Testis (tissue), 2 donors: Measurements from ENCODE around the gene PTPRN2.

Experiments
- POLR2A ChIP-seq: fragments of 450-650 bp; IDR thresholded peaks from one replicate; pipeline ENCODE4 v1.6.1; 2017; ENCODE audit warnings: antibody characterized with exemption, mild to moderate bottlenecking, moderate library complexity
- TF ChIP-seq, protein P1 (sequence below), 3 experiments: fragments of 450-650 bp in 2 of 3; fragments of 200-600 bp in 1 of 3; sonication (generic) in 1 of 3; IDR thresholded peaks; one replicate each; pipeline ENCODE4 v1.5.1; 2016 to 2019; ENCODE audit warnings: antibody characterized with exemption in 3 of 3, mild to moderate bottlenecking in 2 of 3, moderate library complexity in 1 of 3

DNA sequence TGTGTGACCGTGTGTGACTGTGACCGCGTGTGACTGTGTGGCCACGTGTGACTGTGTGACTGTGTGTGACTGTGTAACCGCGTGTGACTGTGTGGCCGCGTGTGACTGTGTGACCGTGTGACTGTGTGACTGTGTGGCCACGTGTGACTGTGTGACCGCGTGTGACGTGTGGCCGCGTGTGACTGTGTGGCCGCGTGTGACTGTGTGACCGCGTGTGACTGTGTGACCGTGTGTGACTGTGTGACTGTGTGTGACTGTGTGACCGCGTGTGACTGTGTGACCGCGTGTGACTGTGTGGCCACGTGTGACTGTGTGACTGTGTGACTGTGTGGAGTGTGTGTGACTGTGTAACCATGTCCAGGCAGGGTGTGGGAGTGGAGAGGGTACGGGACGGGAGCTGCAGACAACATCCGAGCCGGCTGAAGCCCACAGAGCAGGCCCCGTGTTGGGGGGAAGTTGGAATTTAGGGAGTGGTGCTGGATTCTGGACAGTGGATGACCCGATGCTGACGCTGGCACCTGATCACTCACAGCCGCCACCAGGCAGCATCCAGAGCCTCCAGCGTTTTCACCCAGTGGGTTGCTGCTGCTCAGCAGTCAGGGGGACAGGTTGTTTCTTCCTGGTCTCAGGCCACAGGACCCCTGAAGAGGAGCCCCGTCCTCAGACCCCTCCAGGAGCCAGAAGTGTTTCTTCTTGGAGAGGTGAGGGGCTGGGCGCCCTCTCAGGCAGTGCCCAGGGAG is 747.3 kb downstream of the PTPRN2 start:
- TF ChIP-seq, protein P1, sequence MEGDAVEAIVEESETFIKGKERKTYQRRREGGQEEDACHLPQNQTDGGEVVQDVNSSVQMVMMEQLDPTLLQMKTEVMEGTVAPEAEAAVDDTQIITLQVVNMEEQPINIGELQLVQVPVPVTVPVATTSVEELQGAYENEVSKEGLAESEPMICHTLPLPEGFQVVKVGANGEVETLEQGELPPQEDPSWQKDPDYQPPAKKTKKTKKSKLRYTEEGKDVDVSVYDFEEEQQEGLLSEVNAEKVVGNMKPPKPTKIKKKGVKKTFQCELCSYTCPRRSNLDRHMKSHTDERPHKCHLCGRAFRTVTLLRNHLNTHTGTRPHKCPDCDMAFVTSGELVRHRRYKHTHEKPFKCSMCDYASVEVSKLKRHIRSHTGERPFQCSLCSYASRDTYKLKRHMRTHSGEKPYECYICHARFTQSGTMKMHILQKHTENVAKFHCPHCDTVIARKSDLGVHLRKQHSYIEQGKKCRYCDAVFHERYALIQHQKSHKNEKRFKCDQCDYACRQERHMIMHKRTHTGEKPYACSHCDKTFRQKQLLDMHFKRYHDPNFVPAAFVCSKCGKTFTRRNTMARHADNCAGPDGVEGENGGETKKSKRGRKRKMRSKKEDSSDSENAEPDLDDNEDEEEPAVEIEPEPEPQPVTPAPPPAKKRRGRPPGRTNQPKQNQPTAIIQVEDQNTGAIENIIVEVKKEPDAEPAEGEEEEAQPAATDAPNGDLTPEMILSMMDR (IDR thresholded peaks at IDR 0.05), result no peak
- TF ChIP-seq POLR2A, result no peak
